Peyer's patch (tissue), 4 donors: Measurements from ENCODE around the gene POLD1.

Experiments
- POLR2A ChIP-seq, 2 donors: fragments of 450-650 bp; IDR thresholded peaks; one replicate each; pipeline ENCODE4 v1.5.1; 2017; ENCODE audit warnings: antibody characterized with exemption in 2 of 2, mild to moderate bottlenecking in 2 of 2, moderate library complexity in 2 of 2
- TF ChIP-seq, protein P1 (sequence below), 6 experiments: fragments of 450-650 bp in 4 of 6; fragments of 200-600 bp in 2 of 6; sonication (generic) in 1 of 6; IDR thresholded peaks; one replicate each; pipeline ENCODE4 v1.5.1; 2017 to 2019; ENCODE audit warnings: antibody characterized with exemption in 6 of 6, mild to moderate bottlenecking in 3 of 6, moderate library complexity in 1 of 6

DNA sequence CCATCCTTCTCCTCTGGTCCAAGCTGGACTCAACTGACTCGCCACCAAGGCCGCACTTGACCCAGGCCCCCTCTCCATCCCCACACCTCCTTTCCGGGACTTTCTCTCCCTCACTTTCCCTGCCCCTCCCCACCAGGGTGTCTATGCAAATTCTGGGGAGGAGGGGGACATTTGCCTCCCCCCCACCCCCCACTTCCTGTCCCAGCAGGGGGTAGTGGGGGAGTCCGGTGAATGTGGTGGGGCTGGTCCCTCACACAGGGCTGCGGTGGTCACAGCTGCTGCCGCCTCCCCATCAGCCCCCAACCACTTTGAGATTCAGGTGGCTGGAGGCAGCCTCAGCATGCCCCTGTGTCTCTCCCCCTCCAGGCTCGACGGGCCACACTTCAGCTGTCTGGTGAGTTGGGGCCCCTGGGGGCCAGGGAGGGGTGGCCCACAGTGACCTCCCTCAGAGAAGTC, 35.5 kb downstream of the POLD1 start:
- TF ChIP-seq, protein P1, sequence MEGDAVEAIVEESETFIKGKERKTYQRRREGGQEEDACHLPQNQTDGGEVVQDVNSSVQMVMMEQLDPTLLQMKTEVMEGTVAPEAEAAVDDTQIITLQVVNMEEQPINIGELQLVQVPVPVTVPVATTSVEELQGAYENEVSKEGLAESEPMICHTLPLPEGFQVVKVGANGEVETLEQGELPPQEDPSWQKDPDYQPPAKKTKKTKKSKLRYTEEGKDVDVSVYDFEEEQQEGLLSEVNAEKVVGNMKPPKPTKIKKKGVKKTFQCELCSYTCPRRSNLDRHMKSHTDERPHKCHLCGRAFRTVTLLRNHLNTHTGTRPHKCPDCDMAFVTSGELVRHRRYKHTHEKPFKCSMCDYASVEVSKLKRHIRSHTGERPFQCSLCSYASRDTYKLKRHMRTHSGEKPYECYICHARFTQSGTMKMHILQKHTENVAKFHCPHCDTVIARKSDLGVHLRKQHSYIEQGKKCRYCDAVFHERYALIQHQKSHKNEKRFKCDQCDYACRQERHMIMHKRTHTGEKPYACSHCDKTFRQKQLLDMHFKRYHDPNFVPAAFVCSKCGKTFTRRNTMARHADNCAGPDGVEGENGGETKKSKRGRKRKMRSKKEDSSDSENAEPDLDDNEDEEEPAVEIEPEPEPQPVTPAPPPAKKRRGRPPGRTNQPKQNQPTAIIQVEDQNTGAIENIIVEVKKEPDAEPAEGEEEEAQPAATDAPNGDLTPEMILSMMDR (IDR thresholded peaks at IDR 0.05) = no peak
- no peak for TF ChIP-seq POLR2A (IDR thresholded peaks at IDR 0.05)
